ENCODE data around the gene ATF7IP. TPM values are rescaled to one million over a fixed set of nuclear protein-coding genes. Genes with fewer than 3 reads are reported as not detected.

ATF7IP gene
- total RNA-seq, 1 donor from 2014 or later = 204 TPM

- Mint-ChIP-seq H3K4me1 (ENCODE audit: low read depth, unreplicated experiment) (no peaks in the 10 kb centered on the region), H3K27ac (ENCODE audit: unreplicated experiment) (no peak overlapping the region), H3K9me3 (ENCODE audit: unreplicated experiment) (no peaks in the 10 kb centered on the region), H3K36me3 (ENCODE audit: unreplicated experiment) (no peaks in the 10 kb centered on the region), H3K4me3 (ENCODE audit: unreplicated experiment) (no peak overlapping the region), H3K27me3 (ENCODE audit: unreplicated experiment) (no peaks in the 10 kb centered on the region)
- no peak for TF ChIP-seq CTCF (IDR thresholded peaks at IDR 0.05; ENCODE audit: partially characterized antibody, unreplicated experiment)
- DNase-seq = no peak
These were observed 39.7 kb upstream of the ATF7IP start for GRCh38 chr12:14325716-14326343.

GRCh38 chr12:14326699-14327098 lies 38.8 kb upstream of the ATF7IP start:
- Mint-ChIP-seq H3K27ac (ENCODE audit: unreplicated experiment) (no peak overlapping the region), H3K4me3 (ENCODE audit: unreplicated experiment) (no peak overlapping the region), H3K4me1 (ENCODE audit: low read depth, unreplicated experiment) (no peaks in the 10 kb centered on the region), H3K27me3 (ENCODE audit: unreplicated experiment) (no peaks in the 10 kb centered on the region), H3K36me3 (ENCODE audit: unreplicated experiment) (no peaks in the 10 kb centered on the region), H3K9me3 (ENCODE audit: unreplicated experiment) (no peaks in the 10 kb centered on the region)
- no peak for DNase-seq
- no peak for TF ChIP-seq CTCF (IDR thresholded peaks at IDR 0.05; ENCODE audit: partially characterized antibody, unreplicated experiment)

DNA sequence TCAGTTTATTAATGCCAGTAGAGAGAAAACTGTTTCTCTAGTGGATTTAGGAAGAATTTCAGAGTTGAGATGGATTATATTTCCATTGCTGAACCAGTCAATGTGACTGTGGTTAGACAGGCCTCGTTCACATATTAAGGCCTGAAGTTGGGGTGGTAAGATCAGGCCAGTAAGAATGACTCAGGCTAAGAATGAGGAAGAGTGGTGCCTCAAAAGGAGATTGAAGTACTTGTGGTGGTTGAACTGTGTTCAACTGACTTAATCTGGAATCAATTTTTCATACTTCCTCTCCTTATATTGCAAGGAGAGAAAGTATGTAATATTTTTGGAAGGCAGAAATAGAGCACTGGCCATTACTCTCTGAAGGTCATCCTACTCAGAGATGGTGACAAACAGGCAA lies 37.8 kb upstream of the ATF7IP start:
- H3K27me3 Mint-ChIP-seq (ENCODE audit: unreplicated experiment) = no peaks in the 10 kb centered on the region
- no peaks in the 10 kb centered on the region for H3K4me1 Mint-ChIP-seq (ENCODE audit: low read depth, unreplicated experiment)
- no peak for DNase-seq
- H3K4me3 Mint-ChIP-seq (ENCODE audit: unreplicated experiment) = no peak overlapping the region
- H3K27ac Mint-ChIP-seq (ENCODE audit: unreplicated experiment) = no peak overlapping the region
- no peak for TF ChIP-seq CTCF (IDR thresholded peaks at IDR 0.05; ENCODE audit: partially characterized antibody, unreplicated experiment)
- peaks cover under 1% of the 10 kb centered on the region for H3K36me3 Mint-ChIP-seq (ENCODE audit: unreplicated experiment)
- no peaks in the 10 kb centered on the region for H3K9me3 Mint-ChIP-seq (ENCODE audit: unreplicated experiment)

DNA sequence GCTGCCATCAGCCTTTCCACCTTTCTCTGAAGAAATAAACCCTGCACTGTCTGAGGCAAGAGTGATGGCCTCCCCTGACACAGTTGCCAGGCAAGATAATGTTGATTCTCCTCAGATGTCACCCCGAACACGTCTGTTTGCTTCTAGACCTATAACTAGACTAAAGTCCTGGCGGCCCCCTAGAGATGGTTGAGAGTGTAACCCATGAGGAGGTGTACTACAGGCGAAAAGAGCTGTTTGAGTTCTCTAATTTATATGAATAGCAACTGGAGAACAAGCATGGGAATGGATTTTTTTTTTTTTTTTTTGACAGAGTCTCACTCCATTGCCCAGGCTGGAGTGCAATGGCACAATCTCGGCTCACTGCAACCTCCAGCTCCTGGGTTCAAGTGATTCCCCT lies 33.0 kb upstream of the ATF7IP start:
- H3K36me3 Mint-ChIP-seq (ENCODE audit: unreplicated experiment) = peaks cover 9% of the 10 kb centered on the region

More for the DNA sequence above, 33.0 kb upstream of the ATF7IP start:
- no peak overlapping the region for H3K4me3 Mint-ChIP-seq (ENCODE audit: unreplicated experiment)
- no peaks in the 10 kb centered on the region for H3K4me1 Mint-ChIP-seq (ENCODE audit: low read depth, unreplicated experiment)
- TF ChIP-seq CTCF (IDR thresholded peaks at IDR 0.05; ENCODE audit: partially characterized antibody, unreplicated experiment) = no peak
- peaks cover 4% of the 10 kb centered on the region for H3K9me3 Mint-ChIP-seq (ENCODE audit: unreplicated experiment)
- H3K27me3 Mint-ChIP-seq (ENCODE audit: unreplicated experiment) = peaks cover 1% of the 10 kb centered on the region
- DNase-seq = no peak
- no peak overlapping the region for H3K27ac Mint-ChIP-seq (ENCODE audit: unreplicated experiment)
